Nephron (organoid): ENCODE data around the gene NFYC.

Source experiments
- H3K27ac Mint-ChIP-seq, 3 experiments: 2 replicates each; pipeline ENCODE4 v1.8.0; 2020; ENCODE audit warnings: mixed read lengths in 3 of 3, mild to moderate bottlenecking in 2 of 3, moderate library complexity in 1 of 3
- H3K27me3 Mint-ChIP-seq: 2 replicates; pipeline ENCODE4 v1.8.0; 2021; ENCODE audit warnings: low read depth, mild to moderate bottlenecking, moderate library complexity, mixed read lengths
- H3K36me3 Mint-ChIP-seq: 2 replicates; pipeline ENCODE4 v1.8.0; 2020; ENCODE audit warnings: low read depth, mixed read lengths
- H3K4me1 Mint-ChIP-seq: 2 replicates; pipeline ENCODE4 v1.8.0; 2020; ENCODE audit warnings: mixed read lengths
- H3K4me3 Mint-ChIP-seq, 3 experiments: 2 replicates each; pipeline ENCODE4 v1.8.0; 2020; ENCODE audit warnings: mild to moderate bottlenecking in 3 of 3, mixed read lengths in 3 of 3, moderate library complexity in 2 of 3
- H3K9me3 Mint-ChIP-seq: 2 replicates; pipeline ENCODE4 v1.8.0; 2020; ENCODE audit warnings: mixed read lengths
- TF ChIP-seq, protein P1 (sequence below), 3 experiments: fragments of 200-600 bp; sonication (generic); IDR thresholded peaks; one replicate each; pipeline ENCODE4 v1.5.0; 2021; ENCODE audit warnings: antibody characterized with exemption in 3 of 3; ENCODE audit not compliant: unreplicated experiment in 3 of 3

The NFYC gene

DNA sequence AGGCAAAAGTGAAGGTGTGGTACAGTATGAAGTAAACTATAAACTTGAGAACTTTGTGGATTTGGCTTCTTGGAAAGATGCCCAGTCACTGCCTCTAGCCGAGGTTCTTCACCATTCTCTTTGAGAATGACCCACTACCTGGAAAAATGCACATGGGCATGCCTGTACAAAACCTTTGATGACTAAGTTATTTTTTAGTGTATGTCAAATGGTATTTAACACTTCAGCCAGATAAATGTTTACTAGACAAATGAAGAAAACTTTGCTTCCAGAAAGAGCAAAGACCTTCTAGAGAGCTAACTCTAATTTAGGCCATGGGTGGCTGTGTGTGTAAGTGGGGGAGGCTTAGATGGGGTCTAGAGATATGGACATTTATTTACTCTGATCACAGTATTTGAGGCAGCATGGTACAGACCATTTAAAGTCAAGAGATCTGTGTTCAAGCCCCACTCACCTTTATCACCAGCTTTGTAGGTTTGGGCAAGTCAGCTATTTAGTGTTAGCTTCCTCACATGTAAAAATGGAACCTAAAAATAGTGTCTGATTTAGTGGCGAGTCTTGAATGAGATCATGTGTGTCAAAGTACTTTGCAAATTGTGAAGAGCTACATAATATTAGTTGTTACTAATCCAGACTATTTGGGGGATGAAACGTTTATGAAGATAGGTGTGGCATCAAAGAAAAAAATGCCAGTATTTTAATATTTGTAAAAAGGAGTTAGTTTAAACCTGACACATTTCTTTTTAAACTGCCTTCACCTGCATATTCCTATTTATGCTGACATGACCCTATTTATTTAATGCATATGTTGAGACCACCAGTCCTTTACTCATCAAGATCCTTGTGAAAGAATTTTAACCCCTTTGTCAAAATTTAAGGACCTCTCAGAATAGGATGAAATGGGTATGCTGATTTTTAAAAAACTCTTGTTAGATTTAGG is 20.2 kb downstream of the NFYC start:
- H3K4me1 Mint-ChIP-seq: peaks cover 38% of the 10 kb centered on the region
- H3K27me3 Mint-ChIP-seq: no peaks in the 10 kb centered on the region
- no peaks in the 10 kb centered on the region for H3K9me3 Mint-ChIP-seq
- H3K27ac Mint-ChIP-seq: peak overlapping the region; percentile 96 to 99 (median 99)
- TF ChIP-seq, protein P1, sequence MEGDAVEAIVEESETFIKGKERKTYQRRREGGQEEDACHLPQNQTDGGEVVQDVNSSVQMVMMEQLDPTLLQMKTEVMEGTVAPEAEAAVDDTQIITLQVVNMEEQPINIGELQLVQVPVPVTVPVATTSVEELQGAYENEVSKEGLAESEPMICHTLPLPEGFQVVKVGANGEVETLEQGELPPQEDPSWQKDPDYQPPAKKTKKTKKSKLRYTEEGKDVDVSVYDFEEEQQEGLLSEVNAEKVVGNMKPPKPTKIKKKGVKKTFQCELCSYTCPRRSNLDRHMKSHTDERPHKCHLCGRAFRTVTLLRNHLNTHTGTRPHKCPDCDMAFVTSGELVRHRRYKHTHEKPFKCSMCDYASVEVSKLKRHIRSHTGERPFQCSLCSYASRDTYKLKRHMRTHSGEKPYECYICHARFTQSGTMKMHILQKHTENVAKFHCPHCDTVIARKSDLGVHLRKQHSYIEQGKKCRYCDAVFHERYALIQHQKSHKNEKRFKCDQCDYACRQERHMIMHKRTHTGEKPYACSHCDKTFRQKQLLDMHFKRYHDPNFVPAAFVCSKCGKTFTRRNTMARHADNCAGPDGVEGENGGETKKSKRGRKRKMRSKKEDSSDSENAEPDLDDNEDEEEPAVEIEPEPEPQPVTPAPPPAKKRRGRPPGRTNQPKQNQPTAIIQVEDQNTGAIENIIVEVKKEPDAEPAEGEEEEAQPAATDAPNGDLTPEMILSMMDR (IDR thresholded peaks at IDR 0.05; ENCODE audit: unreplicated experiment in 3 of 3): no peak
- H3K4me3 Mint-ChIP-seq: peak overlapping the region; percentile 92 to 99 (median 95)
- H3K36me3 Mint-ChIP-seq: peaks cover 15% of the 10 kb centered on the region

DNA sequence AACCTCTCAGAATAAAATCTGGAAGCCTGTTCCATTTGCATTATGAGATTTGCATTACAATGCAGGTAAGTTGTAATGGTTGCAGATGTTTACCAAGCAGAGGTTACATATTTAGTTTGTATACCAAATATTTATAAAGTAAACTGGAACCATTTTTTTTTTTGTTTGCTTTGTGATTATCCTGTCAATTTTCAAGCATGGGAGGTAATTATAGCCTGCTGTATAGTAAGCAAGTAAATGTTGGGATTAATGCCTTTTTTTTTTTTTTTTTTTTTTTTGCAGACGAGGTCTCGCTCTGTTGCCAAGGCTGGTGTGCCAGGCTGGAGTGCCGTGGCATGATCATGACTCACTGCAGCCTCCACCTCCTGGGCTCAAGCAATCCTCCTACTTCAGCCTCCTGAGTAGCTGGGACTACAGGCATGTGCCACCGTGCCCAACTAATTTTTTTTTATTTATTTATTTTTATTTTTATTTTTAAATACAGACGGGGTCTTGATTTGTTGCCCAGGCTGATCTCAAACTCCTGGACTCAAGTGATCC is 21.0 kb downstream of the NFYC start:
- no peak overlapping the region for H3K4me3 Mint-ChIP-seq
- no peaks in the 10 kb centered on the region for H3K27me3 Mint-ChIP-seq
- H3K9me3 Mint-ChIP-seq: no peaks in the 10 kb centered on the region
- TF ChIP-seq, protein P1 (IDR thresholded peaks at IDR 0.05; ENCODE audit: unreplicated experiment in 3 of 3): no peak
- peaks cover 42% of the 10 kb centered on the region for H3K4me1 Mint-ChIP-seq
- peaks cover 17% of the 10 kb centered on the region for H3K36me3 Mint-ChIP-seq
- H3K27ac Mint-ChIP-seq: no peak overlapping the region

DNA sequence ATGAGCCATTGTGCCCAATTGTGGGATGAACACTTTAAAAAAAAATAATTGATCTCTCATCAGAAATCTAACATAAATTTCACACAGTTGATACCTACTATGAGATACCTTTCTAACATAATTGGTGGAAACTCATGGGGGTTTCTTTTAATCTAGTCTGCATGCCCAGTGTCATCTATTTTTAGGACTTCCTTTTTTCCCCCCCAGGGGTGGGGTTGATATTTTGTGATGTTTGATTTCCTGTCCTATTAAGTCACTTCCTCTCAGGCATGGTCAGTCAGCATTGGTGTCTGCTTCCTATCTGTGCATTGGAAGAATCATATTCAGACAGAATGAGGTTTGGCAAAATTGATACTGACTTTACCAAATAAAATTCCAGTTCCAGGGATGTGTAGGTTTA is 21.5 kb downstream of the NFYC start:
- H3K27ac Mint-ChIP-seq: no peak overlapping the region
- H3K9me3 Mint-ChIP-seq: no peaks in the 10 kb centered on the region
- H3K4me3 Mint-ChIP-seq: peak overlapping the region; percentile 17 to 28 (median 26)
- peaks cover 17% of the 10 kb centered on the region for H3K36me3 Mint-ChIP-seq
- TF ChIP-seq, protein P1 (IDR thresholded peaks at IDR 0.05; ENCODE audit: unreplicated experiment in 3 of 3): no peak
- peaks cover 45% of the 10 kb centered on the region for H3K4me1 Mint-ChIP-seq
- no peaks in the 10 kb centered on the region for H3K27me3 Mint-ChIP-seq

DNA sequence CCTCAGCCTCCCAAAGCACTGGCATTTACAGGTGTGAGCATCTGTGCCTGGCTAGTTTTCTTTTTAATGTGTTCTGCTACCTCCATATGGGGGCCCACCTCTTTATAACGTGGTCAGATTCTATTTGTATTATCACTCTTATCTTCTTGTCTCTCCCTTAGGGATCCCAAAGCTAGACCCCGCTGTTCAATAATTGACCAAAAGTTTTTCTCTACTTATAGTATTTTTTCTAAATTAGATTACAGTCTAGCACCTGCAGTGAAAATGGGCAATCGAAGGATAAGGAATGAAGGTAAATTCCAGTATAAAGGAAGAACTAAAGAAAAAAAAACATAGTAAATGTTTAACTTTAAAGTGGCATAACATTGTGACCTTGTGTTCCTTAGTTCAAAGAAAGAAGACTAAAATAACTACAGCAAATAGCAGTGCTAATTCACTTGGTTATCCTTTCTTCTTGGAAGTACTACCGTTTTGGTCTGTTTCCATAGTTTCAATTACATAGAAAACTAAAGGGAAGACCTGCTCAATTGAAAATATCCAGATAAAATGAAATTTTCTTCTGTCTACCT is 24.1 kb downstream of the NFYC start:
- Mint-ChIP-seq H3K4me3 (peak overlapping the region in 1 of 3 experiments; percentile 22), H3K9me3 (no peaks in the 10 kb centered on the region), H3K27ac (peak overlapping the region in 2 of 3 experiments; percentile 52 to 61), H3K4me1 (peaks cover 48% of the 10 kb centered on the region), H3K27me3 (no peaks in the 10 kb centered on the region), H3K36me3 (peaks cover 21% of the 10 kb centered on the region)
- TF ChIP-seq, protein P1 (IDR thresholded peaks at IDR 0.05; ENCODE audit: unreplicated experiment in 3 of 3): no peak

DNA sequence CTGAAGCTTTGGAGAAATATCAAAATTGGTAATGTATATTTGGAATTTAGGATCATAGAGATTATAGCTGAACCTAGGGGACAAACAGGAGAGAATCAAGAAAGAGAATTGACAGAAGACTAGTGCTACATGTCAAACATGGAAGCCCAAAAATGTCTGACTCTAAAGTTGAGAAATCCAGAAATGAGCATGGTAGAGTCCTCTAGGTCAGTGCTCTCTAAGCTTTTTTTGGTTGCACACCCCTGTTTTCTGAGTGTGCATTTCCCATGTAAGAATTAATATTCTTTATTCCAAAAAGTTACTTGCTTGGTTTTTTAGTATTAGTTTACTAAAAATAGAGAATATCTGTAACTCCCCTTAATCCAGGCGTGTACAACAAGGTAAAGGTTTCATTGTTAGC is 25.6 kb downstream of the NFYC start:
- Mint-ChIP-seq H3K27ac (no peak overlapping the region), H3K9me3 (no peaks in the 10 kb centered on the region), H3K4me3 (no peak overlapping the region), H3K36me3 (peaks cover 28% of the 10 kb centered on the region), H3K4me1 (peaks cover 33% of the 10 kb centered on the region), H3K27me3 (no peaks in the 10 kb centered on the region)
- TF ChIP-seq, protein P1 (IDR thresholded peaks at IDR 0.05; ENCODE audit: unreplicated experiment in 3 of 3): no peak
